GM21723 (cell line): ENCODE data around the gene ZNF212.

ENCODE experiments used
- ATAC-seq: cut with Tn5 transposase; IDR thresholded peaks from one replicate; pipeline ENCODE4 v1.9.1; 2021; ENCODE audit warnings: mild to moderate bottlenecking, moderate library complexity; ENCODE audit not compliant: unreplicated experiment

ZNF212 gene

GRCh38 chr7:149284343-149284742 lies 44.9 kb downstream of the ZNF212 start:
- ATAC-seq: peak; percentile 28

- peak; percentile 97 for ATAC-seq
Observed at GRCh38 chr7:149284850-149285585, 45.6 kb downstream of the ZNF212 start.

- no peak for ATAC-seq
Observed at GRCh38 chr7:149285603-149286002, 46.2 kb downstream of the ZNF212 start.

GRCh38 chr7:149286811-149287400 lies 47.5 kb downstream of the ZNF212 start:
- ATAC-seq: no peak

GRCh38 chr7:149287622-149288021 lies 48.2 kb downstream of the ZNF212 start:
- ATAC-seq: no peak

GRCh38 chr7:149289262-149289661 lies 49.8 kb downstream of the ZNF212 start:
- ATAC-seq: no peak

GRCh38 chr7:149289856-149290255 lies 50.4 kb downstream of the ZNF212 start:
- no peak for ATAC-seq

GRCh38 chr7:149291036-149291780 lies 51.8 kb downstream of the ZNF212 start:
- no peak for ATAC-seq

GRCh38 chr7:149291781-149292461 lies 52.5 kb downstream of the ZNF212 start:
- no peak for ATAC-seq

- ATAC-seq: no peak
Observed at GRCh38 chr7:149292462-149292823, 53.0 kb downstream of the ZNF212 start.

GRCh38 chr7:149293338-149293737 lies 53.9 kb downstream of the ZNF212 start:
- no peak for ATAC-seq

GRCh38 chr7:149293946-149294633 lies 54.6 kb downstream of the ZNF212 start:
- ATAC-seq: no peak

GRCh38 chr7:149294634-149295480 lies 55.4 kb downstream of the ZNF212 start:
- no peak for ATAC-seq

GRCh38 chr7:149295481-149295850 lies 56.0 kb downstream of the ZNF212 start:
- ATAC-seq: no peak

GRCh38 chr7:149296368-149296767 lies 56.9 kb downstream of the ZNF212 start:
- no peak for ATAC-seq

GRCh38 chr7:149297034-149297755 lies 57.7 kb downstream of the ZNF212 start:
- no peak for ATAC-seq

GRCh38 chr7:149300620-149301285 lies 61.3 kb downstream of the ZNF212 start:
- no peak for ATAC-seq

GRCh38 chr7:149302222-149302621 lies 62.8 kb downstream of the ZNF212 start:
- no peak for ATAC-seq

- no peak for ATAC-seq
Observed at GRCh38 chr7:149302865-149303264, 63.4 kb downstream of the ZNF212 start.
